Activated CD8-positive, alpha-beta memory T cell treated with anti-CD3 and anti-CD28 coated beads for 1 hour (primary cell): ENCODE data around the gene DOCK2.
"Not testable (repeated sequence)": the region's sequence is repeated elsewhere in the genome, so short reads cannot be mapped to it uniquely, and the experiment has no call there.

Source experiments
- DNase-seq, 2 donors: peaks; one replicate each; pipeline ENCODE4 v3.0.0-alpha.2; 2020; ENCODE audit warnings: low read depth in 1 of 2; ENCODE audit errors: extremely low read depth in 1 of 2

The DOCK2 gene

GRCh38 chr5:169810524-169810923, 173.4 kb downstream of the DOCK2 start:
- no peak for DNase-seq

- DNase-seq, result no peak
Measured at GRCh38 chr5:169811023-169811422, 173.9 kb downstream of the DOCK2 start.

GRCh38 chr5:169811680-169812079, 174.6 kb downstream of the DOCK2 start:
- DNase-seq, result no peak

- no peak for DNase-seq
Measured at GRCh38 chr5:169812786-169813185, 175.7 kb downstream of the DOCK2 start.

GRCh38 chr5:169814045-169814444, 177.0 kb downstream of the DOCK2 start:
- no peak for DNase-seq

GRCh38 chr5:169814522-169814921, 177.4 kb downstream of the DOCK2 start:
- no peak for DNase-seq

- no peak for DNase-seq
Measured at GRCh38 chr5:169817031-169817430, 180.0 kb downstream of the DOCK2 start.

GRCh38 chr5:169826618-169827017, 189.5 kb downstream of the DOCK2 start:
- no peak for DNase-seq

GRCh38 chr5:169827769-169828168, 190.7 kb downstream of the DOCK2 start:
- DNase-seq, result no peak

GRCh38 chr5:169828385-169828784, 191.3 kb downstream of the DOCK2 start:
- DNase-seq, result no peak

GRCh38 chr5:169831331-169831730, 194.3 kb downstream of the DOCK2 start:
- DNase-seq, result no peak

- no peak for DNase-seq
Measured at GRCh38 chr5:169832304-169832703, 195.2 kb downstream of the DOCK2 start.

- DNase-seq, result no peak
Measured at GRCh38 chr5:169832845-169833244, 195.8 kb downstream of the DOCK2 start.

GRCh38 chr5:169833681-169834292, 196.7 kb downstream of the DOCK2 start:
- not testable (repeated sequence) for DNase-seq

GRCh38 chr5:169834540-169834939, 197.5 kb downstream of the DOCK2 start:
- DNase-seq, result not testable (repeated sequence)

GRCh38 chr5:169836835-169837536, 199.9 kb downstream of the DOCK2 start:
- DNase-seq, result no peak

- DNase-seq, result no peak
Measured at GRCh38 chr5:169837686-169838085, 200.6 kb downstream of the DOCK2 start.

GRCh38 chr5:169838688-169839087, 201.6 kb downstream of the DOCK2 start:
- no peak for DNase-seq

- DNase-seq, result no peak
Measured at GRCh38 chr5:169840405-169840804, 203.3 kb downstream of the DOCK2 start.

- no peak for DNase-seq
Measured at GRCh38 chr5:169842699-169843098, 205.6 kb downstream of the DOCK2 start.

GRCh38 chr5:169847519-169847918, 210.4 kb downstream of the DOCK2 start:
- DNase-seq, result no peak

GRCh38 chr5:169848271-169848670, 211.2 kb downstream of the DOCK2 start:
- no peak for DNase-seq

GRCh38 chr5:169848792-169849191, 211.7 kb downstream of the DOCK2 start:
- DNase-seq, result no peak
